ENCODE measurements around the gene LAMA3.

LAMA3 gene

GRCh38 chr18:23918395-23919032 lies 229.3 kb downstream of the LAMA3 start:
- DNase-seq (peak; percentile 83), ATAC-seq (ENCODE audit: insufficient read depth, low read depth) (peak; percentile 91)
- no peaks in the 10 kb centered on the region for H3K36me3 ChIP-seq (ENCODE audit: insufficient read depth, low read length)

GRCh38 chr18:23920054-23920453 lies 230.8 kb downstream of the LAMA3 start:
- H3K36me3 ChIP-seq (ENCODE audit: insufficient read depth, low read length), result no peaks in the 10 kb centered on the region
- H3K9ac ChIP-seq (ENCODE audit: low read depth, low read length), result no peak overlapping the region
- peaks cover 8% of the 10 kb centered on the region for H3K4me1 ChIP-seq (ENCODE audit: insufficient read depth, low read length)
- H3K27ac ChIP-seq (ENCODE audit: low read length), result no peak overlapping the region
- no peaks in the 10 kb centered on the region for H4K20me1 ChIP-seq (ENCODE audit: insufficient read depth, low read length)
- H3K9me3 ChIP-seq (ENCODE audit: insufficient read depth, low read length, severe bottlenecking), result no peaks in the 10 kb centered on the region
- H2AFZ ChIP-seq (ENCODE audit: low read depth, low read length), result no peak overlapping the region
- H3K79me2 ChIP-seq (ENCODE audit: insufficient read depth, low read length), result no peaks in the 10 kb centered on the region
- TF ChIP-seq CTCF (IDR thresholded peaks at IDR 0.05; ENCODE audit: borderline replicate concordance, extremely low read depth, low read length, poor library complexity, severe bottlenecking) (no peak), EZH2 (IDR thresholded peaks at IDR 0.05; ENCODE audit: borderline replicate concordance, low read depth, low read length, severe bottlenecking) (no peak)
- ATAC-seq (ENCODE audit: insufficient read depth, low read depth) (no peak), DNase-seq (no peak)
- H3K4me2 ChIP-seq (ENCODE audit: insufficient read depth, low read length), result no peak overlapping the region
- H3K27me3 ChIP-seq (ENCODE audit: insufficient read depth, low read length, poor library complexity), result no peaks in the 10 kb centered on the region
- no peak overlapping the region for H3K4me3 ChIP-seq (ENCODE audit: low read depth in 1 of 2, low read length in 2 of 2)

More at GRCh38 chr18:23918395-23919032, 229.3 kb downstream of the LAMA3 start:
- H3K79me2 ChIP-seq (ENCODE audit: insufficient read depth, low read length), result no peaks in the 10 kb centered on the region
- no peaks in the 10 kb centered on the region for H4K20me1 ChIP-seq (ENCODE audit: insufficient read depth, low read length)
- no peak overlapping the region for H3K4me3 ChIP-seq (ENCODE audit: low read depth in 1 of 2, low read length in 2 of 2)
- no peaks in the 10 kb centered on the region for H3K9me3 ChIP-seq (ENCODE audit: insufficient read depth, low read length, severe bottlenecking)
- H3K4me1 ChIP-seq (ENCODE audit: insufficient read depth, low read length), result peaks cover 8% of the 10 kb centered on the region
- no peak overlapping the region for H2AFZ ChIP-seq (ENCODE audit: low read depth, low read length)
- no peak overlapping the region; the same call in 1 of the 2 replicates for H3K27ac ChIP-seq (ENCODE audit: low read length)
- H3K9ac ChIP-seq (ENCODE audit: low read depth, low read length), result no peak overlapping the region
- H3K27me3 ChIP-seq (ENCODE audit: insufficient read depth, low read length, poor library complexity), result no peaks in the 10 kb centered on the region
- H3K4me2 ChIP-seq (ENCODE audit: insufficient read depth, low read length), result no peak overlapping the region
- TF ChIP-seq EZH2 (IDR thresholded peaks at IDR 0.05; ENCODE audit: borderline replicate concordance, low read depth, low read length, severe bottlenecking) (no peak), CTCF (IDR thresholded peaks at IDR 0.05; ENCODE audit: borderline replicate concordance, extremely low read depth, low read length, poor library complexity, severe bottlenecking) (peak; percentile 93)

GRCh38 chr18:23921716-23922285 lies 232.5 kb downstream of the LAMA3 start:
- Histone ChIP-seq H3K36me3 (ENCODE audit: insufficient read depth, low read length) (no peaks in the 10 kb centered on the region), H3K9me3 (ENCODE audit: insufficient read depth, low read length, severe bottlenecking) (no peaks in the 10 kb centered on the region), H3K79me2 (ENCODE audit: insufficient read depth, low read length) (no peaks in the 10 kb centered on the region), H3K9ac (ENCODE audit: low read depth, low read length) (no peak overlapping the region), H4K20me1 (ENCODE audit: insufficient read depth, low read length) (no peaks in the 10 kb centered on the region), H3K27ac (ENCODE audit: low read length) (no peak overlapping the region), H3K4me2 (ENCODE audit: insufficient read depth, low read length) (no peak overlapping the region), H3K27me3 (ENCODE audit: insufficient read depth, low read length, poor library complexity) (no peaks in the 10 kb centered on the region), H3K4me3 (ENCODE audit: low read depth in 1 of 2, low read length in 2 of 2) (no peak overlapping the region), H2AFZ (ENCODE audit: low read depth, low read length) (no peak overlapping the region), H3K4me1 (ENCODE audit: insufficient read depth, low read length) (peaks cover 8% of the 10 kb centered on the region)
- ATAC-seq (ENCODE audit: insufficient read depth, low read depth) (no peak), DNase-seq (no peak)
- TF ChIP-seq EZH2 (IDR thresholded peaks at IDR 0.05; ENCODE audit: borderline replicate concordance, low read depth, low read length, severe bottlenecking), result no peak
- no peak for TF ChIP-seq CTCF (IDR thresholded peaks at IDR 0.05; ENCODE audit: borderline replicate concordance, extremely low read depth, low read length, poor library complexity, severe bottlenecking)

Data from DND-41 (cell line).